T-helper 1 cell (primary cell): ENCODE measurements around the gene OR6K2.
"Not testable (repeated sequence)": the region's sequence is repeated elsewhere in the genome, so short reads cannot be mapped to it uniquely, and the experiment has no call there.

Experiments
- DNase-seq, 5 donors: peaks; one replicate each; pipeline ENCODE4 v3.0.0-alpha.2; 2012 to 2020
- total RNA-seq, 4 donors: gene quantifications; one replicate each; lab custom pipeline; 2026; lab: John Stamatoyannopoulos, UW

Gene OR6K2
- 0 reads per million in 4 donors for total RNA-seq

GRCh38 chr1:158700552-158700951 is at the start of gene OR6K2:
TSS of gene OR6K2 (minus strand) at chr1:158700652. CDS start at chr1:158700652, 0 bp downstream.
- no peak for DNase-seq

- no peak for DNase-seq
Observed at GRCh38 chr1:158735848-158736247, 35.4 kb upstream of the OR6K2 start.

- no peak for DNase-seq
Observed at GRCh38 chr1:158732524-158732923, 32.1 kb upstream of the OR6K2 start.

- DNase-seq, result no peak
Observed at GRCh38 chr1:158731707-158732106, 31.3 kb upstream of the OR6K2 start.

- DNase-seq, result no peak
Observed at GRCh38 chr1:158730453-158730852, 30.0 kb upstream of the OR6K2 start.

GRCh38 chr1:158728510-158729225 is 28.2 kb upstream of the OR6K2 start:
- DNase-seq, result no peak

GRCh38 chr1:158724442-158724841 is 24.0 kb upstream of the OR6K2 start:
- DNase-seq, result no peak

- no peak for DNase-seq
Observed at GRCh38 chr1:158720620-158721019, 20.2 kb upstream of the OR6K2 start, which contains the start of gene OR6K3. TSS of gene OR6K3 (minus strand) at chr1:158720720. CDS start at chr1:158718115, 2,605 bp downstream.

- no peak for DNase-seq
Observed at GRCh38 chr1:158719664-158720063, 19.2 kb upstream of the OR6K2 start.

GRCh38 chr1:158717344-158717743 is 16.9 kb upstream of the OR6K2 start:
- DNase-seq, result no peak

- peak in 1 of 5 donors; percentile 28 for DNase-seq
Observed at GRCh38 chr1:158716335-158716734, 15.9 kb upstream of the OR6K2 start.

- no peak for DNase-seq
Observed at GRCh38 chr1:158714754-158715153, 14.3 kb upstream of the OR6K2 start.

- DNase-seq, result no peak
Observed at GRCh38 chr1:158711098-158711497, 10.6 kb upstream of the OR6K2 start.

- no peak for DNase-seq
Observed at GRCh38 chr1:158706096-158706495, 5.6 kb upstream of the OR6K2 start.

- DNase-seq, result no peak
Observed at GRCh38 chr1:158694596-158694995, 5.9 kb downstream of the OR6K2 start.

- DNase-seq, result no peak
Observed at GRCh38 chr1:158692356-158692755, 8.1 kb downstream of the OR6K2 start.

- no peak for DNase-seq
Observed at GRCh38 chr1:158691907-158692306, 8.5 kb downstream of the OR6K2 start.

GRCh38 chr1:158691149-158691548 is 9.3 kb downstream of the OR6K2 start:
- DNase-seq, result not testable (repeated sequence)

- DNase-seq, result no peak
Observed at GRCh38 chr1:158689875-158690274, 10.6 kb downstream of the OR6K2 start.

GRCh38 chr1:158689110-158689509 is 11.3 kb downstream of the OR6K2 start:
- no peak for DNase-seq

GRCh38 chr1:158688343-158688742 is 12.1 kb downstream of the OR6K2 start:
- DNase-seq, result not testable (repeated sequence)

GRCh38 chr1:158687037-158687436 is 13.4 kb downstream of the OR6K2 start:
- no peak for DNase-seq

GRCh38 chr1:158686111-158687009 is 14.1 kb downstream of the OR6K2 start, which contains the start of gene SPTA1:
TSS of gene SPTA1 (minus strand) at chr1:158686715. CDS start at chr1:158686517, 198 bp downstream.
- peak in 1 of 5 donors; percentile 14 for DNase-seq

- no peak for DNase-seq
Observed at GRCh38 chr1:158685085-158685484, 15.4 kb downstream of the OR6K2 start.
